Ishikawa (cell line): Measurements from ENCODE around the gene ABCC1.
A peak's percentile ranks its signal among the peaks of the same experiment; 100 is the strongest.

Experiments used
- CEBPB ChIP-seq: IDR thresholded peaks from 2 replicates; pipeline ENCODE4 v1.6.1; 2012
- CREB1 ChIP-seq: IDR thresholded peaks from 2 replicates; pipeline ENCODE4 v1.6.1; 2012; ENCODE audit warnings: low read depth
- EGR1 ChIP-seq: IDR thresholded peaks from 2 replicates; pipeline ENCODE4 v1.6.1; 2012
- EP300 ChIP-seq: IDR thresholded peaks from 2 replicates; pipeline ENCODE4 v1.6.1; 2012; ENCODE audit warnings: borderline replicate concordance
- FOXM1 ChIP-seq: IDR thresholded peaks from 2 replicates; pipeline ENCODE4 v1.6.1; 2012; ENCODE audit warnings: low read depth, borderline replicate concordance
- NFIC ChIP-seq: IDR thresholded peaks from 2 replicates; pipeline ENCODE4 v1.6.1; 2012
- RAD21 ChIP-seq: IDR thresholded peaks from 2 replicates; pipeline ENCODE4 v1.6.1; 2012; ENCODE audit warnings: low read depth
- TAF1 ChIP-seq: IDR thresholded peaks from 2 replicates; pipeline ENCODE4 v1.6.1; 2012; ENCODE audit warnings: low read depth, mild to moderate bottlenecking
- TCF12 ChIP-seq: IDR thresholded peaks from 2 replicates; pipeline ENCODE4 v1.6.1; 2012; ENCODE audit warnings: low read depth
- TEAD4 ChIP-seq: IDR thresholded peaks from 2 replicates; pipeline ENCODE4 v1.6.1; 2012
- YY1 ChIP-seq: IDR thresholded peaks from 2 replicates; pipeline ENCODE4 v1.6.1; 2012; ENCODE audit warnings: low read depth
- ZBTB7A ChIP-seq: IDR thresholded peaks from 2 replicates; pipeline ENCODE4 v1.6.1; 2012; ENCODE audit warnings: low read depth
- TF ChIP-seq, protein P1 (sequence below): IDR thresholded peaks from 2 replicates; pipeline ENCODE4 v1.6.1; 2012
- TF ChIP-seq, protein P2 (sequence below): IDR thresholded peaks from 2 replicates; pipeline ENCODE4 v1.6.1; 2012; ENCODE audit warnings: low read depth, mild to moderate bottlenecking
- TF ChIP-seq, protein P3 (sequence below): IDR thresholded peaks from 2 replicates; pipeline ENCODE4 v1.6.1; 2012

The ABCC1 gene

DNA sequence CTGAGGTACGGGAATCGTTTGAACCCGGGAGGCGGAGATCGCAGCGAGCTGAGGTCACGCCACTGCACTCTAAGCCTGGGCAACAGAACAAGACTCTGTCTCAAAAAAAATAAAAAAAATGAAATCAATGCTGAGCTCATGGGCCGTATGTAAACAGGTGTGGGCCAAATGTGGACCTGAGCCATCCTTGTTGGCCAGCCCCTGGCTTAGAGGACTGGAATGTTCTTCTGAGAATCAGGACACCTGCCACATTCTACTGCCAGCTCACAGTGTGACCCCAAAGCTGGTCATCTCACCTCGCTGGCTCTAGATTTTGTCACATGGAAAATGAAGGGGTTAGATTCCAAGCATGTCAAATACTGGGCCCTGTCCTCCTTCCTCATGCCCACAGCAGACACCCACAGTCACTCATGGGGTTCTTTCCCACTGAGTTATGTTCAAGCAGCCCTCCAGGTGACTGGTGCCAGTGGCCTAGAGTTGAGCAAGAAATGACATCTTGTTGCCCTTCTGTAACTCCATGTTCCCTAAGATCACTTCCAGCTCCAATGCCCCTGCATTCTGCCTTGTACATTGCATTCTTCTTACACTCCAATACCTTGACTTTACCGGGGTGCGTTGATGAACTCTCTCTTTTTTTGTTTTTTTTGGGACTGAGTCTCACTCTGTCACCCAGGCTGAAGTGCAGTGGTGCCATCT is 110.6 kb downstream of the ABCC1 start:
- no peak for TF ChIP-seq FOXM1
- TF ChIP-seq, protein P1, sequence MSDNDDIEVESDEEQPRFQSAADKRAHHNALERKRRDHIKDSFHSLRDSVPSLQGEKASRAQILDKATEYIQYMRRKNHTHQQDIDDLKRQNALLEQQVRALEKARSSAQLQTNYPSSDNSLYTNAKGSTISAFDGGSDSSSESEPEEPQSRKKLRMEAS = no peak
- TF ChIP-seq, protein P2, sequence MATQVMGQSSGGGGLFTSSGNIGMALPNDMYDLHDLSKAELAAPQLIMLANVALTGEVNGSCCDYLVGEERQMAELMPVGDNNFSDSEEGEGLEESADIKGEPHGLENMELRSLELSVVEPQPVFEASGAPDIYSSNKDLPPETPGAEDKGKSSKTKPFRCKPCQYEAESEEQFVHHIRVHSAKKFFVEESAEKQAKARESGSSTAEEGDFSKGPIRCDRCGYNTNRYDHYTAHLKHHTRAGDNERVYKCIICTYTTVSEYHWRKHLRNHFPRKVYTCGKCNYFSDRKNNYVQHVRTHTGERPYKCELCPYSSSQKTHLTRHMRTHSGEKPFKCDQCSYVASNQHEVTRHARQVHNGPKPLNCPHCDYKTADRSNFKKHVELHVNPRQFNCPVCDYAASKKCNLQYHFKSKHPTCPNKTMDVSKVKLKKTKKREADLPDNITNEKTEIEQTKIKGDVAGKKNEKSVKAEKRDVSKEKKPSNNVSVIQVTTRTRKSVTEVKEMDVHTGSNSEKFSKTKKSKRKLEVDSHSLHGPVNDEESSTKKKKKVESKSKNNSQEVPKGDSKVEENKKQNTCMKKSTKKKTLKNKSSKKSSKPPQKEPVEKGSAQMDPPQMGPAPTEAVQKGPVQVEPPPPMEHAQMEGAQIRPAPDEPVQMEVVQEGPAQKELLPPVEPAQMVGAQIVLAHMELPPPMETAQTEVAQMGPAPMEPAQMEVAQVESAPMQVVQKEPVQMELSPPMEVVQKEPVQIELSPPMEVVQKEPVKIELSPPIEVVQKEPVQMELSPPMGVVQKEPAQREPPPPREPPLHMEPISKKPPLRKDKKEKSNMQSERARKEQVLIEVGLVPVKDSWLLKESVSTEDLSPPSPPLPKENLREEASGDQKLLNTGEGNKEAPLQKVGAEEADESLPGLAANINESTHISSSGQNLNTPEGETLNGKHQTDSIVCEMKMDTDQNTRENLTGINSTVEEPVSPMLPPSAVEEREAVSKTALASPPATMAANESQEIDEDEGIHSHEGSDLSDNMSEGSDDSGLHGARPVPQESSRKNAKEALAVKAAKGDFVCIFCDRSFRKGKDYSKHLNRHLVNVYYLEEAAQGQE = no peak
- no peak for TF ChIP-seq NFIC
- TF ChIP-seq, protein P3, sequence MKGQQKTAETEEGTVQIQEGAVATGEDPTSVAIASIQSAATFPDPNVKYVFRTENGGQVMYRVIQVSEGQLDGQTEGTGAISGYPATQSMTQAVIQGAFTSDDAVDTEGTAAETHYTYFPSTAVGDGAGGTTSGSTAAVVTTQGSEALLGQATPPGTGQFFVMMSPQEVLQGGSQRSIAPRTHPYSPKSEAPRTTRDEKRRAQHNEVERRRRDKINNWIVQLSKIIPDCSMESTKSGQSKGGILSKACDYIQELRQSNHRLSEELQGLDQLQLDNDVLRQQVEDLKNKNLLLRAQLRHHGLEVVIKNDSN = no peak
- no peak for TF ChIP-seq YY1
- no peak for TF ChIP-seq EP300
- TF ChIP-seq RAD21 = no peak
- TF ChIP-seq CREB1 = no peak
- TF ChIP-seq EGR1 = no peak
- no peak for TF ChIP-seq ZBTB7A
- TF ChIP-seq TCF12 = no peak
- TF ChIP-seq CEBPB = no peak
- TF ChIP-seq TEAD4 = no peak
- no peak for TF ChIP-seq TAF1

DNA sequence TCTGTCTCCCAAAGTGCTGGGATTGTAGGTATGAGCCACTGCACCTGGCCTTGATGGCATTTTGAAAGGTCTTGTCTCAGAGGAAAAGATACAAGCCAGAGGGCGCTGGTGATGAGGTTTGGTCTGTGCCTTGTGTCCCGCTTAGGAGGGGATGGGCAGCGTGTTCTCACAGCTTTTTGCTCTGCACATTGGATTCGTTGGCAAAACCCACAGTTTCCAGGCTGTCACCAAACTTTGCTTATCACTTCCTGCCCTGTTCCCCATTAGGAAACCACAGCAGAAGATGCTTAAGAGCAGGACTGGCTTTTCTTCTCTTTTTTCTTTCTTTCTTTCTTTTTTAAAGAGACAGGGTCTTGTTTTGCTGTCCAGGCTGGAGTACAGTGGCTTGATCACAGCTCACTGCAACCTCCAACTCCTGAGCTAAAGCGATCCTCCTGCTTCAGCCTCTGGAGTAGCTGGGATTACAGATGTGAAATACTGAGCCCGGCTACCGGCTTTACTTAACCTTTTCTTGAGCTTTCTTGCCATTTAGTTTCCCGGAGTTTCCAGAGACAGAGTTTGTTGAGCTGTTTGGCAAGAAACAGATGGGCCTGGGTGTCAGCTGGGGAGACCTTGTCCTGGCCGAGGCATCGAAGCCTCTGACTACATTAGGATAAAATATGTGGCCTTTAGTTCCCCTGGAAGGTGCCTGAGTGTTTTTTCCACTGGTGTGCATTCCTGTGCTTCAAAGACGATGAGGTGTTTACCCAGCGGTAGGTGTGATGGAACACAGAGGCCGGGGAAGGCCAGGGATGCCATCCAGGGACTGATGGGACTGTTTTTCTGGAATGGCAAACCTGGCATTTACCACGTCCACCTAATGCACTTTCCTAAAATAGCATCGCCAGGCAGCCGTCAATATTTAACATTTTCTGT is 112.9 kb downstream of the ABCC1 start:
- TF ChIP-seq RAD21 (no peak), CEBPB (no peak), ZBTB7A (no peak), TEAD4 (no peak), YY1 (no peak), FOXM1 (no peak), TCF12 (no peak), NFIC (no peak), TAF1 (no peak), CREB1 (no peak), EP300 (no peak), EGR1 (no peak)
- TF ChIP-seq, protein P1 = no peak
- TF ChIP-seq, protein P2 = no peak
- TF ChIP-seq, protein P3 = no peak

DNA sequence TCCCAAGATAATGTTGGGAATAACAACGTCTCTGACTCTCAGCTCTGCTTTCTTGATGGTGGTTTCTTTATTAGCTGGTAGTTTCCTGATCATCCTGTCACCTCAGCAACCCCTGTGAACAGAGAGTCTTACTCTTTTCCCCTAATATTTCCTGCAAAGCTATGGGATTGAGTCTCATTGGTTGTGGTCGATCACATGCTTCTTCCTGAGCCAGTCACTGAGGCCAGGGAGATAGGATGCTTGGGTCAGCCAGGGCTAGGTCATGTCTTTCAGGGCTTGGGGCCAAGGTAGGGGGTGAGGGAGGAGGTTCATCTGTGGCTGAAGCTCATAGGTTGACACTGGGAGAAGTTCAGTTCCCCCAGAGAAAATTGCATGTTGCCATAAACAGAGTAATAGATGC is 114.3 kb downstream of the ABCC1 start:
- TF ChIP-seq EP300 (no peak), TCF12 (no peak), TAF1 (no peak)
- TF ChIP-seq, protein P3 = peak; percentile 33

DNA sequence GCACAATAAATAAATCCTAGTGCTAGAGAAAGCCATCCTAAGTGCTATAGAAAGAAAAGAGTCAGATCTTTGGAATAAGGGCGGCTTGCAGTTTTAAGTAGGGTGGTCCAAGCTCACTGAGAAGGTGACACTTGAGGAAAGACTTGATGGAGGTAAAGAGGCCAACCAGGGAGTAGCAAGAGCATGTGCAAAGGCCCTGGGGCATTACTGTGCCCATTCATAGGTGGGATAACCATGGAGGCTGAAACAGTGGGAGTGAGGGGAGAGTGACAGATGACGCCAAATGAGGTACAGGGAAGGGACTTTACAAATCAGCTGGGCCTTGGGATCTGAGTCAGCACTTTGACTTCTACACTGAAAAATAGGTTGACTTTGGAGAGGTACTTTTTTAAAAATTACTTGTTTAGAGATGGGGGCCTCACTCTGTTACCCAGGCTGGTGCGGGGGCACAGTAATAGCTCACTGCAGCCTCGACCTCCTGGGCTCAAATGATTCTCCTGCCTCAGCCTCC is 115.5 kb downstream of the ABCC1 start:
- TF ChIP-seq EP300 (no peak), RAD21 (no peak), TAF1 (no peak)

DNA sequence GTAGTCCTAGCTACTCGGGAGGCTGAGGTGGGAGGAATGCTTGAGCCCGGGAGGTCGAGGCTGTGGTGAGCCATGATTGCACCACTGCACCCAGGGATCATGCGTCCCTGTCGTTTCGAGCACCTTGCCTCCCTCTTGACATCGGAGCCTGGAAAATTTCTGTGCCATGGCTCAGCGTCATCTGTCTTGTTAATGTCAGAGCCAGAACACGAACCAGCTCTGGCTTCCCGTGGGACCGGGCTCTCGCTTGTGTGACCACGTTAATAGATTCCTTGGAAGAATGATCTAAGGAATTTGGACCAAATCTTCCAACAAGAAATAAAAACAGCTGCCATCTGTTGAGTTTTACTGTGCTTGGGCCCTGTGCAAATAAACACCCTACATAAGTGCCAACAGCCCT is 117.7 kb downstream of the ABCC1 start:
- TF ChIP-seq, protein P3 = no peak
- TF ChIP-seq, protein P2 = no peak
- no peak for TF ChIP-seq FOXM1
- TF ChIP-seq RAD21 = no peak
- TF ChIP-seq TCF12 = no peak
- TF ChIP-seq CREB1 = no peak
- no peak for TF ChIP-seq TEAD4
- no peak for TF ChIP-seq EP300
- TF ChIP-seq NFIC = no peak
- TF ChIP-seq YY1 = no peak
- no peak for TF ChIP-seq ZBTB7A
- no peak for TF ChIP-seq TAF1
- no peak for TF ChIP-seq EGR1
- TF ChIP-seq CEBPB = no peak
- TF ChIP-seq, protein P1 = no peak
